Measurements from ENCODE around the gene PRPS1.

Gene PRPS1

DNA sequence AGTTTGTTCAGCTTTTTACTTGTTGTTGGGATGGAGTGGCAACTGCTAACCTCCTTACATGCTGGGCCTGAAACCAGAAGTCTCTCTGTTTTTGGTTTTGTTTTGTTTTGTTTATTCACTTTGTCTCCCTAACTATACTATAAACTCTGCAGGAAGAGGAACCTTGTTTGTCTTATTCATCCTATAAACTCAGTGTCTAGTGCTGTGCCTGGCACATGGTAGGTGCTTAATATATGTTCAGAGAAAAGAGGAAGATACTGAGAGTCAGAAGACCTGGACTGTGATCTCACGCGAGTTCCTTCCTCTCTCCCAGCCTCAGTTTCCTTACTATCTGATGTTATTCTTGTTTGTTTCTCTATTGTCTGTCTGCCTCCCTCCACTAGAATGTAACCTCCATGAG lies 71.3 kb downstream of the PRPS1 start:
- Mint-ChIP-seq H3K27me3 (ENCODE audit: low read depth) (peaks cover 4% of the 10 kb centered on the region), H3K27ac (no peak overlapping the region), H3K9me3 (no peaks in the 10 kb centered on the region), H3K4me3 (no peak overlapping the region), H3K4me1 (ENCODE audit: low read depth) (peaks cover 16% of the 10 kb centered on the region), H3K36me3 (ENCODE audit: low read depth) (peaks cover 2% of the 10 kb centered on the region)

DNA sequence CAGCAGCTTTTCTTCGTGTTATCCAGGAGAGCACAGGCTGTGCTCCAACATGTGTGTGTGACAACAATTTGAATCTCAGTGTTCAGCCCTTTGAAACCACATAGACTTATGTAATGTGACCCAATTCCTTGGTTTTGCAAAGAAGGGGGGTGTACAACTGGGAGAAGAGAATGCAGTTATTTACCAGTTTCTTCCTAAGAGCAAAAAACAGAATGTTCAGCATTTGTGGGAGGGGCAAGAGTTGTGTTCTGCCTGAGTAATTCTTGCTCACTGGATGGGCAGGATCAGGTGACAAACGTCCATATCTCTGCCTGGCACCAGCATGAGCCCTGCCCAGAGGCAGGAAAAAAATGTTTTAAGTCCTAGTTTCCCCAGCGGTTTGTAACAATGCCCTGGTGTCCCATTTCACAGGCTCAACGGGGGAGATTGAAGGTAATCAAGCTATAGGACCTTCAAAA lies 72.0 kb downstream of the PRPS1 start:
- Mint-ChIP-seq H3K27me3 (ENCODE audit: low read depth) (peaks cover 4% of the 10 kb centered on the region), H3K27ac (no peak overlapping the region)

More for the DNA sequence above, 72.0 kb downstream of the PRPS1 start:
- Mint-ChIP-seq H3K4me1 (ENCODE audit: low read depth) (peaks cover 16% of the 10 kb centered on the region), H3K4me3 (no peak overlapping the region), H3K9me3 (no peaks in the 10 kb centered on the region), H3K36me3 (ENCODE audit: low read depth) (peaks cover 3% of the 10 kb centered on the region)

All from T-helper 1 cell treated with Interleukin-12 subunit alpha and Interleukin-12 subunit beta and Interleukin-4 antibody, amounts not matched to agents 30 μg/mL and 1 μg/mL, for 36 hours (primary cell).